GM18907 (cell line): ENCODE results near the gene S100A9.
"Not testable (repeated sequence)": the region's sequence is repeated elsewhere in the genome, so short reads cannot be mapped to it uniquely, and the experiment has no call there.

ENCODE experiments used
- ATAC-seq: cut with Tn5 transposase; IDR thresholded peaks from one replicate; pipeline ENCODE4 v1.9.1; 2021; ENCODE audit warnings: mild to moderate bottlenecking, moderate library complexity; ENCODE audit not compliant: unreplicated experiment

Gene S100A9

GRCh38 chr1:153343811-153344717 lies 13.6 kb upstream of the S100A9 start:
- no peak for ATAC-seq

GRCh38 chr1:153344718-153345025 lies 13.0 kb upstream of the S100A9 start:
- no peak for ATAC-seq

DNA sequence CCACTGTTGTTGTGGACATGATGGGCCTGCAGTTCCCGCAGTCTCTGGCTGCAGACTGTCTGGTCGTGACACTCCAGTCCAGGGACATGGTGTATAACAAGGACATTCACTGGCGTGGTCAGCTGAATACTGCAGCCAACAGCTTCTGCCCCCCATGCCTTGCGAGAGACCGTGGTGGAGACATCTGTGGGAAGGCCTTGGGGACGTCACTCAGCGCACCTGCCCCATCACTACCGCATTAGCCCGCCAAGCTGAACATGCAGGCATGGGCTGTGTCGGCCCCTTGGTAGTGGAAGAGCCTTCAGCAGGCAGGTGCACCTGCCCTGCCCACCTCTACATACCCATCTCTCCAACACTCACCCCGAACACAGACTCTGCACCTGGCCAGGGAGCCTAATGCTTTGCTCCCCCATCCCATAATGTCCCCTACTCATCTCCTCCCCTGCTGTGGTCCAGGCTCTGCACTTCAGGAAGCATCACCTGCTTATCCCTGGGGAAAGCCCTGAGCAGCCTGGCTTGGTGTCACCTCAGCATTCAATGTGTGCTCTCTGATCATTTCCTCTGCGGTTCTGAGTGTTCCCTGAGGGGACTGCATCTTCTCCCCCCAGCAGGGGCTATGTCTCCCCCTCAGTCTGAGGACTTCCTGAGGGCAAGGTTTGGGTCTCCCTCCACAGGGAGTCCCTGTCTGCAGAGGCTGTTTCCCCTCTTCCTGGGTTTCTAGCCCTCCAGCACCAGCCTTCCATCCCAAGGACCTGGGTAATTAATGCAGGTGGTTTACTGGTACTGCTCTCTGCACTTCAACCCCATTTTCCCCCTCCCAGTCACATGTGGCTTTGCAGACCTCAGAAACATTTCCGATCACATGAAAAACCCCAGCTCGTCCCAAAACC lies 12.2 kb upstream of the S100A9 start:
- no peak for ATAC-seq

GRCh38 chr1:153346077-153346723 lies 11.5 kb upstream of the S100A9 start:
- no peak for ATAC-seq

- not testable (repeated sequence) for ATAC-seq
Measured at GRCh38 chr1:153347049-153347448, 10.6 kb upstream of the S100A9 start.

DNA sequence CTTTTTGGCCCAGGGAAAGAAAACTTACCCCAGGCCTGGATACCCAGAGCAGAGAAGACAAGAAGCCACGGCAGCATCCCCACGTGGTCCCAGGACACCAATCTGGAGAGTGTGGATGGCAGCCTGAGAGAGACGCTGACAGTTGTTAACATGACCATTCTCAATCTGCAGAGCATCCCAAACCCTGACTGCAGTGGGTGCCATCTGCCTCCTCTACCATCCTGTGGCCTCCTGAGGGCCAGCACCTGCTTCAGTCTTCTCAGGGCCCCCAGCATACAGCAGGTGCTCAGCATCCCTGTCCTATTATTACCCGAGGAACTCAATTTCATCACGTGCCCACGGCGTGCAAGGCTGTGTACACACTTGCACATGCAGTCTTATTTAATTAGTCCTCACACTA lies 9.8 kb upstream of the S100A9 start:
- no peak for ATAC-seq

DNA sequence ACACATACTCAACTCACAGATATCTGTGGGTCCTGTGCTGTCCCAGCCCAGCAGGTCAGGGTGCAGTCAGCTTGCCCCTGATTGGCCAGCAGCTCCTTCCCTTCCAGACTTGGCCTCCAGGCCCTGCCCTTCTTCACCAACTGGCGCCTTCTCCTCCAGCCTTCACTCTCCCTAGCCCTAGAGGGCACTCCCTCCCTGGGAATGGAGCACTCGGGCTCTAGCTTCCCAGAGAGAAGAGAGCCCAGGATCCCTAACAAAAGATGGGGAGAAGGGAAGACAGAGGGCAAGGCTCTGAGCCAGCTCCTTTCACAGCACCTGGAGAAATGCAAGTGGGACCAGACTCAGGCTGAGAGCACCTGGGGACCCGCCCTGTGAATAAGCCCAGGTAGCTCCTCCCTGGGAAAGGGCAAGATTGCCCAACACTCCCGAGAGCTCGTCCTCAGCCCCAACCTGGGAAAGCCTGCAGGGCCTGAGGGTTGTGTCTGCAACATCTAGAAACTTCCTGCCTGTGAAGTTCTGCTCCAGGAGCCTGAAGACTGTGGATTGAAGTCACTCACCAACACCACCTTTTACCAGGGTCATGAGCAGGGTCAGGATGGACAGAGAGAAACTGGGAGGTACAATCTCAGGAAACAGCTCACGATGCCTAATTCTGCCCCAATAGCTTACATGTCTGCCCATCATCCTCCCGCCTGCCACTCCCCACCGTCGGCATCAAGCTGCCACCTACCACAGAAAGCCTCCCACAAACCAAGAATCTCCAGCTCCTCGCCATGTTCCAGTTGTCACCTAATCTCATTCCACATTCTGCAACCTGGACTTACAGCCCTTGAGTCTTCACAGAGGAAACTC lies 8.9 kb upstream of the S100A9 start, which contains the start of gene PGLYRP4:
TSS of gene PGLYRP4 (minus strand) at position 331 of the 852 bp plus-strand sequence. CDS start 909 bp downstream, outside the sequence.
- ATAC-seq = no peak

DNA sequence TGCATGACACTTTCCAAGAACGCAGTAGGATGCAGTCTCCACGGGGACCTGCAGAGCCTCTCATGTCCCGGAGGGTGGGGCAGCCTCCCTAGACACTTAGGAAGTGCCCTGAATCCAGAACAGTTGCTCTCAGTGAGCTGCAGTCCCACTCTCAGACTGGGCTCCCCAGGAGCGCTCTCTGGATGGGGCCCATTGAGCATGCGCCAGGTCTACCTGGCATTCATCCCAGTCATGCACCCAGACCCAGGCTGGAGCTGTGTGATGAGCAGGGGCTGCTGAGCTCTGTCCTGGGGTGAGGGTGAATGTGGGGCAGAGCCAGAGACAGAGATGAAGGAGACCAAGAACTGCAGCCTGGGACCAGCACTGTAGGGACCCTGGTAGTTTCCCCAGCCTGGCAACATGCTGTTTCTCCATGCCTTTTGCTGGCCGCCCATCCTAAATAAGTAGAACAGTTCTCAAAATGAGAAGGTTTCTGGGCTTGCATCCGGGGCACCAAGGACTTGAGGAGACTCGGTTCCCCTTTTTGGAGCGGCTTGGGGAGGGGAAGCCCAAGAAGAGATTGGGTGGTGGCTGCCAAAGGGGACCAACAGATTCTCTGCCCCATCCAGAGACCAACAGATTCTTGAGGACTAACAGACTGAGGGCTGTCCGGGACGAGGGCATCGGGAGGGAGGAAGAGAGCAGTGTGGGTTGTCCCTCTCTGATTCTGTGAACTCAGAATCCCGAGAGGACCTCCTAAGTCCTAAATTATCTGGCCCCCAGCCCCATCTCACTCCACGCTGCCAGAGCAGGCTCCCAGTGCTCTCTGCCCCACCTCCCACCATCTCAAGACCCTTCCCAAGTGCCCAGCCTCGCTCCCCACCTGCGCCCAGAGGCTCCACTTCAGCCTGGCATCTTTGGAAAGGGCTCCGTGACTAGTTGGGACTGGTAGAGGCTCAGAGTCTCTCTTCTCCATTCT lies 8.0 kb upstream of the S100A9 start:
- ATAC-seq = no peak

DNA sequence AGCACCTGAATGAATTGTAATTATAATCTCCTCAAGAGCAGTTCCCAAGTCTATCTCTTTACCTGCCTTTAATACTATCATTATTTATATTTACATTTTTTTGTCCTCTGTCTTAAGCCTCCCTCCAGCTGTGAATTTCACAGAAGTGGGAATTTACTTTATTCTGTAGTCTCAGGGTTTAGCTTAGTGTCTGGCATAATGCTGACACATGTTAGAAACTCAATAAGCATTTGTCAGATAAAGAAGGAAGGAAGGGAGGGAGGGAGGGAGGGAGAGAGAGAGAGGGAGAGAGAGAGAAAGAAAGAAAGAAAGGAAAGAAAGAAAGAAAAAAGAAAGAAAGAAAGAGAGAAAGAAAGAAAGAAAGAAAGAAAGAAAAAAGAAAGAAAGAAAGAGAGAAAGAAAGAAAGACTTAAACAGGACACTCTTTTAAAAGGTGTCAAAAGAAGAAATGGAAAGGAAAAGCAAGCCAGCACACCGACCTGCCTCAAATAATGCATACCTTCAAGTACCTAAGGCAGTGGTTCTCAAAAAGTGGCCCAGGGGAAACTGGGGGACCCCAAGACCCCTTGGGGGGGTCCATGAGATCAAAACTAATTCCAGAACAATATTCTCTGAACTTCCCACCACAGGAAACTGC lies 7.2 kb upstream of the S100A9 start:
- no peak for ATAC-seq

- no peak for ATAC-seq
Measured at GRCh38 chr1:153352523-153352922, 5.1 kb upstream of the S100A9 start.

GRCh38 chr1:153353226-153353947 lies 4.3 kb upstream of the S100A9 start:
- ATAC-seq = no peak

- no peak for ATAC-seq
Measured at GRCh38 chr1:153354515-153355193, 3.0 kb upstream of the S100A9 start.

- no peak for ATAC-seq
Measured at GRCh38 chr1:153355445-153356071, 2.1 kb upstream of the S100A9 start.

- no peak for ATAC-seq
Measured at GRCh38 chr1:153356392-153357075, 1.1 kb upstream of the S100A9 start.

GRCh38 chr1:153357076-153357852 lies 390 bp upstream of the S100A9 start:
- no peak for ATAC-seq

GRCh38 chr1:153358691-153358975 lies 979 bp downstream of the S100A9 start:
- ATAC-seq = no peak
